H1 (cell line): Measurements from ENCODE around the gene MTMR6. TPM values are rescaled to one million over a fixed set of nuclear protein-coding genes. Genes with fewer than 3 reads are reported as not detected.

Experiments
- BACH1 ChIP-seq: IDR thresholded peaks from 2 replicates; pipeline ENCODE4 v1.6.1; 2012; ENCODE audit warnings: low read length, improper control_type of control experiment
- GABPA ChIP-seq: IDR thresholded peaks from 2 replicates; pipeline ENCODE4 v1.6.1; 2011; ENCODE audit warnings: mild to moderate bottlenecking, low read length, moderate library complexity, borderline replicate concordance; ENCODE audit not compliant: insufficient read depth
- RAD21 ChIP-seq, 2 experiments: IDR thresholded peaks in 1 of 2; conservative IDR thresholded peaks in 1 of 2; 2 replicates each; pipeline ENCODE4 v1.6.1; 2011; ENCODE audit warnings: low read depth in 2 of 2, low read length in 2 of 2, improper control_type of control experiment in 1 of 2, inconsistent platforms in 1 of 2, mild to moderate bottlenecking in 1 of 2, moderate library complexity in 1 of 2
- SIRT6 ChIP-seq: IDR thresholded peaks from one replicate; pipeline ENCODE4 v1.7.1; 2012; ENCODE audit warnings: low read length, inconsistent platforms
- polyA plus RNA-seq, 7 experiments: library from polyadenylated mRNA; depleted of rRNA in 3 of 7; stranded (reverse) in 5 of 7; unstranded in 2 of 7; fragments of >200 nt in 5 of 7; fragments of 200-250 nt in 2 of 7; gene quantifications; 1 replicate in 5 of 7; 2 replicates in 1 of 7; 4 replicates in 1 of 7; pipeline versions ENCODE4 v1.2.1 to v1.2.3, GENCODE V29; 2011 to 2013; ENCODE audit warnings: missing spikeins in 2 of 7, mixed read lengths in 2 of 7
- total RNA-seq: library from RNA; stranded (reverse); fragmentation: NEBNext Ultra II Directional; extraction: Animal tissue kit (Norgen Biotek cat#: 25700); gene quantifications from 2 replicates; pipeline ENCODE4 v1.2.1, GENCODE V29; 2021

The MTMR6 gene
- total and polyA plus RNA-seq, 2 of the 8 experiments (the other 6 are each of a cell fraction or from before 2014, with no cell fraction given): 2.1 to 8.4 TPM

GRCh38 chr13:25281935-25282332, 5.4 kb downstream of the MTMR6 start (continued):
- TF ChIP-seq RAD21 (IDR thresholded peaks at IDR 0.05 in 1 of 2, conservative IDR thresholded peaks at IDR 0.05 in 1 of 2; ENCODE audit: low read depth in 2 of 2, low read length in 2 of 2) (no peak), GABPA (no peak), SIRT6 (no peak), BACH1 (no peak)
- TF ChIP-seq, all 59 proteins: peak for 0
